Measurements from ENCODE around the gene RMI2. TPM values are rescaled to one million over a fixed set of nuclear protein-coding genes. Genes with fewer than 3 reads are reported as not detected.

The RMI2 gene
- polyA plus RNA-seq, 3 donors: 21.6 to 28.7 (median 27.1) TPM

Other genes starting within 250 kb of the RMI2 start
- 1 to 10 TPM; 4.7 to 7.2 (median 6.3) TPM for gene SOCS1, start 89.3 kb upstream of the RMI2 start, polyA plus RNA-seq (ENCODE audit: insufficient read length in 3 of 3)
- gene TNP2, start 76.1 kb upstream of the RMI2 start, polyA plus RNA-seq (ENCODE audit: insufficient read length in 3 of 3): not detected
- not detected for gene PRM3, start 71.8 kb upstream of the RMI2 start, polyA plus RNA-seq (ENCODE audit: insufficient read length in 3 of 3)
- not detected for gene PRM2, start 69.0 kb upstream of the RMI2 start, polyA plus RNA-seq (ENCODE audit: insufficient read length in 3 of 3)
- not detected for gene PRM1, start 64.1 kb upstream of the RMI2 start, polyA plus RNA-seq (ENCODE audit: insufficient read length in 3 of 3)
- 100 to 1,000 TPM; 103 to 127 (median 110) TPM for gene LITAF, start 241.5 kb downstream of the RMI2 start, polyA plus RNA-seq (ENCODE audit: insufficient read length in 3 of 3)

Measured in renal cortex interstitium (tissue), 3 donors.